ENCODE data around the gene UAP1.

The UAP1 gene

DNA sequence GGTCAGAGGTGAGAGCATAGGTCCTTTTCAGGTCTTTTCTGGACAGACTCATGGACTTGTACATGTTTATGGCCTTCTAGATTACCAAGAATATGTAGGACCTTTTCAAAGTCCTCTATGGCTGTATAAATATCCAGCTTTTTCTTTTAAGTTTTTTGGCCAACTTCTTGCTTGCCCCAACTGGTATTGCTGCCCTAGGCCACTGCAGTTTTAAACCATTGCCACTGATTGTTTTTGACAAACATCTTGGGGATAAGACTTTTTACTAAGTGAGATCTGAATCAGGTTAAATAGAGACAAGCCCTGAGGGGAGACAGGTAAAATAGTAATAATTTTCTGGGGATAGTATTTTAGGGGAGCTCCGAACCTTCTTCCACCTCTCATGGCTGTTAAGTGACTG lies 56.0 kb downstream of the UAP1 start:
- H3K36me3 ChIP-seq (ENCODE audit: insufficient read depth, low read length), result no peaks in the 10 kb centered on the region
- H3K4me1 ChIP-seq (ENCODE audit: insufficient read depth, low read length), result no peaks in the 10 kb centered on the region
- H3K9me3 ChIP-seq (ENCODE audit: insufficient read depth, low read length, severe bottlenecking), result peaks cover 15% of the 10 kb centered on the region
- H4K20me1 ChIP-seq (ENCODE audit: insufficient read depth, low read length), result no peaks in the 10 kb centered on the region
- no peak overlapping the region for H3K27ac ChIP-seq (ENCODE audit: low read length)
- no peak overlapping the region for H3K4me3 ChIP-seq (ENCODE audit: low read depth in 1 of 2, low read length in 2 of 2)
- no peak overlapping the region for H3K4me2 ChIP-seq (ENCODE audit: insufficient read depth, low read length)
- no peak overlapping the region for H3K9ac ChIP-seq (ENCODE audit: low read depth, low read length)
- no peaks in the 10 kb centered on the region for H3K27me3 ChIP-seq (ENCODE audit: insufficient read depth, low read length, poor library complexity)
- no peaks in the 10 kb centered on the region for H3K79me2 ChIP-seq (ENCODE audit: insufficient read depth, low read length)
- ATAC-seq (ENCODE audit: insufficient read depth, low read depth) (no peak), DNase-seq (no peak)
- no peak for TF ChIP-seq EZH2 (IDR thresholded peaks at IDR 0.05; ENCODE audit: borderline replicate concordance, low read depth, low read length, severe bottlenecking)
- TF ChIP-seq, protein P1, sequence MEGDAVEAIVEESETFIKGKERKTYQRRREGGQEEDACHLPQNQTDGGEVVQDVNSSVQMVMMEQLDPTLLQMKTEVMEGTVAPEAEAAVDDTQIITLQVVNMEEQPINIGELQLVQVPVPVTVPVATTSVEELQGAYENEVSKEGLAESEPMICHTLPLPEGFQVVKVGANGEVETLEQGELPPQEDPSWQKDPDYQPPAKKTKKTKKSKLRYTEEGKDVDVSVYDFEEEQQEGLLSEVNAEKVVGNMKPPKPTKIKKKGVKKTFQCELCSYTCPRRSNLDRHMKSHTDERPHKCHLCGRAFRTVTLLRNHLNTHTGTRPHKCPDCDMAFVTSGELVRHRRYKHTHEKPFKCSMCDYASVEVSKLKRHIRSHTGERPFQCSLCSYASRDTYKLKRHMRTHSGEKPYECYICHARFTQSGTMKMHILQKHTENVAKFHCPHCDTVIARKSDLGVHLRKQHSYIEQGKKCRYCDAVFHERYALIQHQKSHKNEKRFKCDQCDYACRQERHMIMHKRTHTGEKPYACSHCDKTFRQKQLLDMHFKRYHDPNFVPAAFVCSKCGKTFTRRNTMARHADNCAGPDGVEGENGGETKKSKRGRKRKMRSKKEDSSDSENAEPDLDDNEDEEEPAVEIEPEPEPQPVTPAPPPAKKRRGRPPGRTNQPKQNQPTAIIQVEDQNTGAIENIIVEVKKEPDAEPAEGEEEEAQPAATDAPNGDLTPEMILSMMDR (IDR thresholded peaks at IDR 0.05; ENCODE audit: borderline replicate concordance, extremely low read depth, low read length, poor library complexity, severe bottlenecking), result no peak
- no peak overlapping the region for H2AFZ ChIP-seq (ENCODE audit: low read depth, low read length)

DNA sequence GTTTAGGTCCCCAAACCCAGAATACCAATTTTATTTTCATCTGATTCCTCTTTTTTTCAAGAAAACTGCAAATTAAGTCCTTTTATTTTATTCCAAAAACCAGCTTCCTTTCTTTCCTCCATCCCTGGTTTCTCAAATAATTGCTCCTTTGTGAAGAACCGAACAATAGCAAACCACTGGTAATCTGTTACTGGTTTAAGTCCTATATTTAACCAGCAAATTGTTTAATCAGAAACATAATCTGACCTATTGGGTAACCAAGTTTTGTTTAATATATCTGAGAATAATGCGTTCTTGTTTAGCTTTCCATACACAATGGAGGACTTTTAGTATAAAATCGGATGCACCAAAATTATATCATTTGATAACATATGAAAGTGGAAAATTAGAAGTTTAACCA lies 57.6 kb downstream of the UAP1 start:
- TF ChIP-seq, protein P1 (IDR thresholded peaks at IDR 0.05; ENCODE audit: borderline replicate concordance, extremely low read depth, low read length, poor library complexity, severe bottlenecking), result no peak
- no peak for TF ChIP-seq EZH2 (IDR thresholded peaks at IDR 0.05; ENCODE audit: borderline replicate concordance, low read depth, low read length, severe bottlenecking)
- no peak overlapping the region for H3K4me2 ChIP-seq (ENCODE audit: insufficient read depth, low read length)
- H4K20me1 ChIP-seq (ENCODE audit: insufficient read depth, low read length), result no peaks in the 10 kb centered on the region
- H3K27me3 ChIP-seq (ENCODE audit: insufficient read depth, low read length, poor library complexity), result no peaks in the 10 kb centered on the region
- no peaks in the 10 kb centered on the region for H3K4me1 ChIP-seq (ENCODE audit: insufficient read depth, low read length)
- H3K9me3 ChIP-seq (ENCODE audit: insufficient read depth, low read length, severe bottlenecking), result peaks cover 15% of the 10 kb centered on the region
- H3K27ac ChIP-seq (ENCODE audit: low read length), result no peak overlapping the region
- H3K36me3 ChIP-seq (ENCODE audit: insufficient read depth, low read length), result no peaks in the 10 kb centered on the region
- DNase-seq (no peak), ATAC-seq (ENCODE audit: insufficient read depth, low read depth) (no peak)
- H3K79me2 ChIP-seq (ENCODE audit: insufficient read depth, low read length), result no peaks in the 10 kb centered on the region
- no peak overlapping the region for H3K9ac ChIP-seq (ENCODE audit: low read depth, low read length)
- no peak overlapping the region for H2AFZ ChIP-seq (ENCODE audit: low read depth, low read length)
- no peak overlapping the region for H3K4me3 ChIP-seq (ENCODE audit: low read depth in 1 of 2, low read length in 2 of 2)

DNA sequence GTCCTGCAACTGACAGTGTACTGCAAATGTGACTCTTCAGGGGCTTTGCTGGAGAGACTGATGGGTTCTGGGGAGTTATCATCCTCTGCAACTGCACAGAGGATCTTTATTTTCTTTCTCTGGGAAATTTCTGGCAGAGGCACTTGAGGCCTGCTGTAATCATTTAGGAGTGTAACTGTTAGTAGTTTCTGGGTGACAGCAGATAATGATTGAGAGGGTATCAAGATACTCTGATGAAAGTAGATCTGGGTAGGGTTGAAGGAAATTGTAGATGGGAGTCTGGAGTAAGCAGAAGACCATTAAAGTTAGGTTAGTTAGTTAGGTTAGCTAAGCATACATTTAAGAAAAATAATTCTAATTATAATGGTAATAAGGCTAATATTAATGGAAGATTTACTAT lies 59.7 kb downstream of the UAP1 start:
- Histone ChIP-seq H3K27ac (ENCODE audit: low read length) (no peak overlapping the region), H3K79me2 (ENCODE audit: insufficient read depth, low read length) (no peaks in the 10 kb centered on the region), H3K4me1 (ENCODE audit: insufficient read depth, low read length) (no peaks in the 10 kb centered on the region), H3K9ac (ENCODE audit: low read depth, low read length) (no peak overlapping the region), H3K9me3 (ENCODE audit: insufficient read depth, low read length, severe bottlenecking) (peaks cover 15% of the 10 kb centered on the region), H3K27me3 (ENCODE audit: insufficient read depth, low read length, poor library complexity) (no peaks in the 10 kb centered on the region), H2AFZ (ENCODE audit: low read depth, low read length) (no peak overlapping the region), H4K20me1 (ENCODE audit: insufficient read depth, low read length) (no peaks in the 10 kb centered on the region), H3K36me3 (ENCODE audit: insufficient read depth, low read length) (no peaks in the 10 kb centered on the region), H3K4me2 (ENCODE audit: insufficient read depth, low read length) (no peak overlapping the region), H3K4me3 (ENCODE audit: low read depth in 1 of 2, low read length in 2 of 2) (no peak overlapping the region)
- TF ChIP-seq, protein P1 (IDR thresholded peaks at IDR 0.05; ENCODE audit: borderline replicate concordance, extremely low read depth, low read length, poor library complexity, severe bottlenecking), result no peak
- TF ChIP-seq EZH2 (IDR thresholded peaks at IDR 0.05; ENCODE audit: borderline replicate concordance, low read depth, low read length, severe bottlenecking), result no peak
- no peak for DNase-seq
- no peak for ATAC-seq (ENCODE audit: insufficient read depth, low read depth)

DNA sequence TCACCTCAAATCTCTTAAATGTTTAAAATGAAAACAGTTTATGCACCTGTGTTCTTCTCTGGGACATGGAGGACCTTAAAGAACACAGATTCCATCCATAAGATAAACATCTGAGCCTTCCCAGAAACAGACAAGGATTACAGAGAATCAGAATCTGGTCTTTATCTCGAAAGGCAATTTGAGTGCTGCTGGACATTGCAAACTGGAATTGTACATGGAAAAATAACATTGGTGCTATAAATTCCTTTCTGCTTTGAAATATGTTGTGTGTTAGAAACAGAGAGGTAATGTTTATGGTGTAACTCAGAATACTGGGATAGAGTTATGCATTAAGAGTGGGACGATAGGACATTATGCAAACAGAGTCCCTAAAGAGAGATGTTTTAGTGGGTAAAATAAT lies 64.2 kb downstream of the UAP1 start:
- H3K27ac ChIP-seq (ENCODE audit: low read length), result no peak overlapping the region
- DNase-seq (no peak), ATAC-seq (ENCODE audit: insufficient read depth, low read depth) (no peak)
- TF ChIP-seq, protein P1 (IDR thresholded peaks at IDR 0.05; ENCODE audit: borderline replicate concordance, extremely low read depth, low read length, poor library complexity, severe bottlenecking), result no peak
- no peak for TF ChIP-seq EZH2 (IDR thresholded peaks at IDR 0.05; ENCODE audit: borderline replicate concordance, low read depth, low read length, severe bottlenecking)
- H3K4me2 ChIP-seq (ENCODE audit: insufficient read depth, low read length), result no peak overlapping the region
- H3K27me3 ChIP-seq (ENCODE audit: insufficient read depth, low read length, poor library complexity), result no peaks in the 10 kb centered on the region
- H3K4me3 ChIP-seq (ENCODE audit: low read depth in 1 of 2, low read length in 2 of 2), result no peak overlapping the region
- no peaks in the 10 kb centered on the region for H3K9me3 ChIP-seq (ENCODE audit: insufficient read depth, low read length, severe bottlenecking)
- H3K9ac ChIP-seq (ENCODE audit: low read depth, low read length), result no peak overlapping the region
- no peaks in the 10 kb centered on the region for H3K4me1 ChIP-seq (ENCODE audit: insufficient read depth, low read length)
- no peaks in the 10 kb centered on the region for H3K36me3 ChIP-seq (ENCODE audit: insufficient read depth, low read length)
- H3K79me2 ChIP-seq (ENCODE audit: insufficient read depth, low read length), result no peaks in the 10 kb centered on the region
- H4K20me1 ChIP-seq (ENCODE audit: insufficient read depth, low read length), result no peaks in the 10 kb centered on the region
- H2AFZ ChIP-seq (ENCODE audit: low read depth, low read length), result no peak overlapping the region

Data from DND-41 (cell line).